ENCODE results near the gene ZDHHC14.

- TF ChIP-seq, protein P1, sequence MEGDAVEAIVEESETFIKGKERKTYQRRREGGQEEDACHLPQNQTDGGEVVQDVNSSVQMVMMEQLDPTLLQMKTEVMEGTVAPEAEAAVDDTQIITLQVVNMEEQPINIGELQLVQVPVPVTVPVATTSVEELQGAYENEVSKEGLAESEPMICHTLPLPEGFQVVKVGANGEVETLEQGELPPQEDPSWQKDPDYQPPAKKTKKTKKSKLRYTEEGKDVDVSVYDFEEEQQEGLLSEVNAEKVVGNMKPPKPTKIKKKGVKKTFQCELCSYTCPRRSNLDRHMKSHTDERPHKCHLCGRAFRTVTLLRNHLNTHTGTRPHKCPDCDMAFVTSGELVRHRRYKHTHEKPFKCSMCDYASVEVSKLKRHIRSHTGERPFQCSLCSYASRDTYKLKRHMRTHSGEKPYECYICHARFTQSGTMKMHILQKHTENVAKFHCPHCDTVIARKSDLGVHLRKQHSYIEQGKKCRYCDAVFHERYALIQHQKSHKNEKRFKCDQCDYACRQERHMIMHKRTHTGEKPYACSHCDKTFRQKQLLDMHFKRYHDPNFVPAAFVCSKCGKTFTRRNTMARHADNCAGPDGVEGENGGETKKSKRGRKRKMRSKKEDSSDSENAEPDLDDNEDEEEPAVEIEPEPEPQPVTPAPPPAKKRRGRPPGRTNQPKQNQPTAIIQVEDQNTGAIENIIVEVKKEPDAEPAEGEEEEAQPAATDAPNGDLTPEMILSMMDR (IDR thresholded peaks at IDR 0.05): no peak
- no peak for TF ChIP-seq ZFX (IDR thresholded peaks at IDR 0.05; ENCODE audit: borderline replicate concordance)
Measured at GRCh38 chr6:157454762-157455714, 74.0 kb downstream of the ZDHHC14 start.

Data from 22Rv1 (cell line).